HG03103 (cell line): ENCODE measurements around the gene PPP3CA.
"Not testable (repeated sequence)": the region's sequence is repeated elsewhere in the genome, so short reads cannot be mapped to it uniquely, and the experiment has no call there.

Experiments used
- ATAC-seq: cut with Tn5 transposase; IDR thresholded peaks from one replicate; pipeline ENCODE4 v1.9.1; 2021; ENCODE audit warnings: low read depth; ENCODE audit not compliant: unreplicated experiment

The PPP3CA gene

DNA sequence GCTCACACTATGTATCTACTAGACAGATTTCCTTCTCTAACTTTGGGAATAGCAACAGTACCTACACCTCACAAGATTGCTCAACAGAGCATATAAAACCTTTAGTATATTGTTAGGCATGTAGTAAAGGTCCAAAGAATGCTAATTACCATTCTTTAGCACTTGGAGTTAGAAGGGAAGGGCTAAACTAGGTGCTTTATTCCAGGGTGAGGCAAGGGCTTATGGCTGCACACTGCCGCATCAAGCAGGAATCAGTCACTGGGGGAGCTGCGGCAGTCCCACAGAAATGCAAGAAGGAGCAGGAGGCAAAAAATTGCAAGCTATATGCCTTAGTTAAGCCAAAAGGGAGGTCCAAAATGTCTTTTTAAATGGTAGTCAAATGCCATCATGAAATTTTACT, 162.7 kb downstream of the PPP3CA start:
- ATAC-seq: no peak

DNA sequence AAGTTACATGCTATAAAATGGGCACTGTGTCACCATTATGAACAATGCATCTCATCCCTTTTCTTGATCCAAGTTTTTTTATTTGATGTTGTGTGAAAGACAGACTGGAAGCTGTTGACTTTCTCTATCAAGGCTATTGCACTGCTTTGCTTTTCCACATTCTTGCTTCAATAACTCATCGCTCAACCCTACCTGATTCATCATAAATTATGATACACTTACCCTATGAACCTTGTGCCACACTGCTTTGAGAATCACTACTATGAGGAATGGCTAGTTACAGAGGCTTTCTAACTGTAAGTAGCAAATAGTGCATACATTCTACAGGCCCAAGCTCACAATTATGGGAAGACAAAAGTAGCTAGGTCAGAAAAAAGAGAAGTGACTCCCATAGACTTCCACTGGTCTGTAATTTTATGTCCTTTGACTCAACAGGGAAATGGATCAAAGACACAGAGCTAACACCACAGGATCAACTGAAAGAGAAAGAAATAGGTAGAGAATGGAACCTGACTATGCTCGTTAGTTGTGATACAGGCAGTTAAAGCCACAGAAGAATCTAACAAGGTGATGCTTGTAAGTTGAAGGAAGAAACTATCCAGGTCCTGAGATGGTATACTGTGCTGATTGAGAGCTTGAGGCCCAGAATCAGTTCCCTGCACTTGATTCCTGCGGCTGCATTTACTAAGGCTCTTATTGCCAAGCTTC, 163.5 kb downstream of the PPP3CA start:
- ATAC-seq: no peak

DNA sequence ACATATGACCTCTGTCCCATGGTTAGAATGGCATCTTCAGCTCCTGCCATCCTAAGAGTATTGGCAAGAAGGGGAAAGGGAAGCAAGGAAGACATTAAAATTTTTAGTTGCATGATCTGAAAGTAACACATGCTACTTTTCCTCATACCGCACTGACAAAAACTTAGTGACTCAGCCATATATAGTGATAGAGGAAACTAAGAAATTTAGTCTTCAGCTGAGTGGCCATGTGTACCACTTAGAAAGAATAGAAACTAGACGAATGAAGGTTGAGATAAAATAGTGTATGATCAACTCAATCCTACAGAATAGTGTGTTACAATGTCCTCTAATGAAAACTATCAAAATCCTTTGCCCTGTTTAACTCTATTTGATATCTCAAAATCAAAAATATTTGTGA, 164.1 kb downstream of the PPP3CA start:
- ATAC-seq: no peak

DNA sequence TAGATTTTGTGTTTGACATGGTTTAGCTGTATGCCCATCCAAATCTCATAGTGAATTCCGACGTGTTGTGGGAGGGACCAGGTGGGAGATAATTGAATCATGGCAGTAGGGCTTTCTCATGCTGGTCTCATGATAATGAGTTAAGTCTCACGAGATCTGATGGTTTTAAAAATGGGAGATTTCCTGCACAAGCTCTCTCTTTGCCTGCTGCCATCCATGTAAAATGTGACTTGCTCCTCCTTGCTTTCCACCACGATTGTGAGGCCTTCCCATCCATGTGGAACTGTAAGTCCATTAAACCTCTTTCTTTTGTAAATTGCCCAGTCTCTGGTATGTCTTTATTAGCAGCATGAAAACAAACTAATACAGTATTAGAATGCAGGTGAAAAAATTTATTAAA, 164.6 kb downstream of the PPP3CA start:
- ATAC-seq: not testable (repeated sequence)

DNA sequence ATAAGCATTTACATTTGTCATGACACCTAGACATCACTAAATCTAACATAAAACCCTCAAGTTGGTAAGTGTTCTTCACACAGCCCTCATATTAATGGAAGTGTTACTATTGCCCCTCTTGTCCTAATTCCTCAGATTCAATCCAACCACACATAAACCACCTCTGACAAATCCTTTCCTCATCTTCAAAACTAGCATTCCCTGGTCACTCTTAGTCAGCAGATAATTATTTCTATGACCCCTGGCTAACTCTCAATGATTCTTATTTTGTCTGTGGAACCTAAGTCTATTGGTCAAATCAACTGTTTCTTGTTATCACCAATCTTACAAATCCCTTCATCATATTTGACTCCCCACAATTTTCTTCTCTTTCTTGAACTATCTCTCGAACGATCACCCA, 168.6 kb downstream of the PPP3CA start:
- ATAC-seq: no peak

DNA sequence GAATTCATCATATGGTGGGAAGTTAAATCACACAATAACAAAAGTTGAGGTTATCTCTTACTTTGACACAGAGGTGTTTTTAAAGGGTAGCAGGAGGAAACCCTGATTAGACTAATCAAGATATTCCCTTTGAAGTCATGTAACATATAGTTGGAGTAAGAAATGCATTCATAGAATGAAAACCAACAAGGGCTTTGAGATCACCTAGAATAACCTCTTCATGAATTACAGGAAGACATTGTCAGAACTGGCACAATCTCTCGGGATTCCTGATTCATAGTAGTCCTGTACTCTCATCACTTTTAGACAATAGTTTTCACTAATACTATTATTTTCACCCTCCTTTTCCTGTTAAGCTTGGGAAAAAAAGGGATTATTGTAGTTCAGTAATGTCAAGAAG, 170.2 kb downstream of the PPP3CA start:
- ATAC-seq: no peak

DNA sequence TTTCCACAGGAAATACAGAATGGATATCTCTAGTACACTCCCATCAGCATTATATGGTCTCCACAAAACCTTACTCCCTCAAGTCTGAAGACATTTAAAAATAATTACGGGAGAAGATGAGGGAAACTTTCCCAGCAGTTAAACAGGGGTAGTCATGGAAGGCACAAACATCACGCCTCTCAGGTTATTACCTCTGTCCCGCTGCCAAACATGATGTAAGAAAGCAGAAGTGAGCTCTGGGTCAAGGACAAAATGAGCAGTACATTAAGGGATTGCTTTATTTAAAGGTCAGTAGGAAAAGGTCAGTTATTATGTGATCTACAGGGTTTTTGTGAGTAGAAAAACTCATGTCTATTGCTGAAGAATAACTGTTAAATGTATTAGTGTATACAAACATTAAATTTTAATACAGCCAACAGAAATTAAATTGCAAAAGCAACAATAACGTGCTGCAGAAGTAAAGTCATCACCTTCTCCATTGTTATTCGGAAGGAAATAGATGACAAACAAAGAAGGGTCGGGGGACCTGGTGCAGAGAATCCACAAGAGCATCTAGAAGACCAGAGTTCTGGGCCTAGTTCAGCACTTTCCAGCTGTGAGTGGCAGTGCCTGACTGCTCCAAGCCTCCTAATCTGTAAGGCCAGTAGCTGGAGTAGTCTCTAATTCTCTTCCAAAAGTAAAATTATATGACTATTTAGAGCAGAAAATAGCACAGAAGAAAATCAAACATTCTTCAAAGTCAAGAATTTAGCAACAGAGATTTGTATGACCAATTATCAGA, 171.2 kb downstream of the PPP3CA start:
- no peak for ATAC-seq

DNA sequence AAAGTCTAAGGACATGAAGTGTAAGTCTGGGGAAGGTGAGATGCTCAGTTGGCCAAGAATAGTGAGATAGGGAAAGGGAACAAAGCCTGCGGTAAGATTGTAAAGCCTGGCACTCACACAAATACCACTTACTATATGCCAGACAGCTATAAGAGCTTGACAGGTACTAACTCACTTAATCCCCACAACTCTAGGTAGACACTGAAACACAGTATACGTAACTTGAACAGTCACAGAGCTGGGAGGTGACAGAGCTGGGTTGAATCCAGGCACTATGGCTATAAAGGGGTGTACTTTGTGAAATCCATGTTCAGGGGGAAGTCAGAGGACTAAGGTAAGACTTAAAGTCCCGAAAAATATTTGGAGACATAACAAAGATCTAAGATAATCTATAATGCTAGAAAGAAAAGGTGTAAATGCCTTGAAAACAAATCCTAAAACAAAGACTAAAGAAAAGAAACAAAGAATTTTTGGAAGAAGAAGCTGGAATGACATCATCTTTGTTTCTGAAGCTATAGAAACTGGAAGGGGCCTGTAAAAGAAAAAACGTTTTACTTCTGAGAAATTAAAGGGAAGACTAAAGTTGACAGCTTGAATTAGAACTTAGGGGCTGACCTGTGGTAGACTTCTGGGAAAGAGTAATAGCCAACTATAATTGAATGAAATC, 172.5 kb downstream of the PPP3CA start:
- ATAC-seq: no peak

DNA sequence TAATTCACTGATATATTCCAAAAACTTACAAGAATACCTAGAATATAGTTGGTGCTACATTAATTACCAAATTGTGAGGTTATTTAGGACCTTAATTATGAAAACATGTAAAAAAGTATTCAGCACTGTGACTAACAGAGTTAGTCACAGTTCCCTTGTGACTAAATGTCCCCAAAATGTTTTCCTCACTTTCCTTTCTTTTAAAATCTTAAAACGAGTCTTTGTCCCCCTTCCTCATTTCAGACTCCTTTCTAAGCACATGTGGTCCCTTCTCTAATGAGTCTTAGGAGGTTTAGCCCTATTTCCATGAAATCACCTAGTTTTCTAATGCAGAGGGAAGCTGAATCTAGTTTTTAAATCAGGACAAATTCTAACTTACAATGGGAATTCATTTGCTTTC, 175.0 kb downstream of the PPP3CA start:
- no peak for ATAC-seq

DNA sequence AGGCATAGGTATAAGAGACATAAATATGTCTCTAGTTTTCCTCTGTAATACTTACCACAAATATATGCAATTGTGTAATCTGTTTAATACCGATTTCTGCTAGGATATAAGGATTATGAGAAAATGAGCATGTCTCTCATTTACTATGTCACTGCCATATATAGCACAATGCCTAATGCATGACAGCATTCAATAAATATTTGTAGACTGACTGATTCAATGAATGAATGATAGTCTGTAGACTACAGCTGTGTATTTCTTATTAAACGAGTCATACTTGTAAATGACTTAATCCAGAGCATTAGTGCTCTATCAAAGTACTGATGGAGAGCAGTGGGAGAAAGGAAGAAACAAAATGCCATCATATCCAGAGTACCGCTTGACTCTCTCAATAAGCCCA, 175.6 kb downstream of the PPP3CA start:
- ATAC-seq: no peak

DNA sequence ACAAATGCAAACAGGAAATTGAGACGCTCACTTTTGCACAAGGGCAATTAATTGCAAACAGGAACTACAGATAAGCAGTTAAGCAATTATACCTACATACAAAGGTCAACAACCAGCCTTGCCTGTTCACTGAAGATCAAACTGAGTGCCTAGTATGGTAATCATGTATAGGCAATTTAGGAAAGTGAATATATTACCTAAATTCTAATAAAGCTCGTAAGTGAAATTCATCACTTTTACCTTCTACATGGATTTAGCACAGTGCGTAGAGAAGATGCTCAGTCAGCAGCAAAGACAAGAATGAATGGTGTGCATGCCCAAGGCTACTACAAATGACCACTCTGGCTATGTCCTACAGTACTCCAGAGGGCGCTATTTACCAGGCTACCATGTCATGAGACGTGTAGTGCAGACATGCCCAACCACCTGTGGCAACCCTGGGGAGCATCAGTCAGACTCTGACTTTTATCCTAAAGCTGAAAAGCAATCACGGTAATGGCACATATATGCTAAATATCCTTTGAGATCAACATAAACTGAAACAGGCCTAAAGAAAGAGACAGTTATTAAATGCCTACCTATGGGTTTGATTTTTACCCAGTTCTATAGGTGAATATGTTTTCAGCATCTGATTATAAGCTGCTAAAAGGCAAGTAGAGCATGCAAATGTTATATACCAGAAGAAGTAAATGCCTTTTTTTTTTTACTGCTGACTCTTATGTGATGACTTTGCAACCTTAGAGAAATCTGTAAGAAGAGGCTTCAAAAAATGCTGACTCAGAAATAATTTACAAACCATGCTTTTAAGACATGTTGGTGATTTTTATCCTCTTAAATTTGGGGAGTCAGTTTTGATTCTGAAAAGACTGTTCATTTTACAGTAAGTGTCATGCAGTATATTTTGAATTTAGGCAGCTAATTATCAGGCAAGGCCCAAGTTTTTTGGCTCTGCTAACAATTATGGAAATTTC, 178.0 kb downstream of the PPP3CA start:
- peak; percentile 99 for ATAC-seq

DNA sequence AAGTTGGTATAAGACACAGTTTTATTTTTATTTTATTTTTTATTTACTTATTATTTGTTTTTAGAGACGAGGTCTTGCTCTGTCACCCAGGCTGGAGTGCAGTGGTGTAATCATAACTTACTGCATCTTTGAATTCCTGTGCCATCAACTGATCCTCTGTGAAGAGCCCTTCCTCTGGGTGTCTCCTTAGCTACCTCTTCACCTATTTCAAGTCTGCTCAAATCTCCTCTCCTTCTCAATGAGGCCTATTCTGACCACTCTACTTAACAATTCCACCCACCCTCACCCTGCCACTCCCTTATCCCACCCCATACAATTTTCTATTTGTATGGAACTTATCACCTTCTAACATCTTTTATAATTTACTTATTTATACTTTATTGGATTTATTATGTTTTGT, 183.4 kb downstream of the PPP3CA start:
- no peak for ATAC-seq

DNA sequence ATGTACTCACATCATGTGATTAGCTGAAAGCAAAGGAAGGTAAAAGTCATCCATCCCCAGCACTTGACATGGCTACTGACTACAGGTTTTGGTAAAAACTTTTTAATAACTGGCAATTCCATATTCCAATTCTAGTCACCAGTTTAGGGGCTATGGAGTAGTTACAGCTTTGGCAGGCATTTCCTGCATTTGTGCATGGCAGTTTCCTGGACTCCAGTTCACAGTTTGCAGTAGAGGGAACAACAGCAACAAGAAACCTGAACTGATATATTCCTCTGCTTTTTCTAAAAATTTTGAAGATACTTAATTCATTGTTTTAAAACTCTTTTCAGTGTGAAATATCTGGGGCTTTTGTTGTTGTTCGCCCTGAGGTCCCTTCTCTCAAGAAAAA, 184.3 kb downstream of the PPP3CA start:
- no peak for ATAC-seq

DNA sequence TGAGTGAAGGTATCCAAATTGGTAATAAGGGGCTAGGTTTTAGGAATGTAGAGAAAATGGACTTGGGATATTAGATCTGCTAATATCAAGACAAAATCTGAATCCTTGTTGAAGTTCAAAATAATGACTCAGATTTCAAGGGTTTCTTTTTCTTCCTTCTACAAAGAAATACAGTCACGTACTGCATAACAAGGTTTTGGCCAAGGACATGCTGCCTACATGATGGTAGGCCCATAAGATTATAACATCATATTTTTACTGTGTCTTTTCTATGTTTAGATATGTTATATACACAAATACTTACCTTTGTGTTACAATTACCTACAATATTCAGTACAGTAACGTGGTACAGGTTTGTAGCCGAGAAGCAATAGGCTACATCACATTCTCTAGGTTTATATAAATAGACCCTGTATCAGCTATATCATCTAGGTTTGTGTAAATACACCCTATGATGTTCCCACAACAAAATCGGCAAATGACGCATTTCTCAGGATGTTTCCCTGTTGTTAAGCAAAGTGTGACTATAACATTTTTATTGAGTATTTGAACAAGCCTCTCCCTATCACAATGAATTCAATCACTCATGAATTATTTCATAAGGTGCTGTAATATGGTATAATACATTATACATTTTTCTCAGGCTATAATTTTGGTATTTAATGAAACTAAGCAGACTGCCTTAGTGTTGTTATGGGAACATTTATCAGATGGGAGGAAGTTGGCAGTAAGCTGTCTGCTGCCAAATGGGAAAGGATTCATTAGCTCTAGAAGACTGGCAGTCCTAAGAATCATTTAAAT, 186.3 kb downstream of the PPP3CA start:
- no peak for ATAC-seq

DNA sequence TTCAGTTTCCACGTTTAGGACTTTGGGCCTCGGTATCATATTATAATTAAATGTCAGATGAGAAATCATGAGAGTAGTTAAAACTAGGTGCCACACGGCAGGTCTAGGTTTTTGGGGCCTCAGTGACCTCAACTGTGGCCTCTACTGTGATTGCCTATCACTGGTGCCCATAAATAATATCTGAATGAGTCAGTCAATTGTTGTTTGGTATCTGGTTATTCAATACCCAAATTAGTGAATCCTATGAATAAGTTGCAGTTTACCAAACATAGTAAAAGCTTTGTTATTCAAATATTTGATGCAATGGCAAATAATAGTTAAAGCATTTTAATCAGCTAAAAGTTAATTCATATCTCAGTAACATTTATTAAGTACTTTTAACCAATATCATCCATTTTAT, 188.8 kb downstream of the PPP3CA start:
- no peak for ATAC-seq

DNA sequence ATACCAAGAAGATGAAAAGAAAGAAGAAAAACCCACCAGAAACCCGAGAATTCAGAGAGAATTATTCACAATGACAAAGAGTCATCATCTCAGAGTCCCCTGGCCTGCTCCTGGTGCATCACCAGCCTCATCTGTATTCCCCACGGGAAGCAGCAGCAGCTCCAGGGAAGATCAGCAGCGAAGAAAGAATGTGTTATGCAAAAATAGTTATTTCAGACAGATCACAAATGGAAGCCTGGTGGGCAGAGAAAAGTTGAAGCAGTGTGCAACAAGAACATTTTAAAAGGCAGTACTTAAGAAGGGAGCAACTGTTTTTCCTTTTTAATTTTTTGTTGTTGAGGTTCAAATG, 189.2 kb downstream of the PPP3CA start:
- no peak for ATAC-seq

DNA sequence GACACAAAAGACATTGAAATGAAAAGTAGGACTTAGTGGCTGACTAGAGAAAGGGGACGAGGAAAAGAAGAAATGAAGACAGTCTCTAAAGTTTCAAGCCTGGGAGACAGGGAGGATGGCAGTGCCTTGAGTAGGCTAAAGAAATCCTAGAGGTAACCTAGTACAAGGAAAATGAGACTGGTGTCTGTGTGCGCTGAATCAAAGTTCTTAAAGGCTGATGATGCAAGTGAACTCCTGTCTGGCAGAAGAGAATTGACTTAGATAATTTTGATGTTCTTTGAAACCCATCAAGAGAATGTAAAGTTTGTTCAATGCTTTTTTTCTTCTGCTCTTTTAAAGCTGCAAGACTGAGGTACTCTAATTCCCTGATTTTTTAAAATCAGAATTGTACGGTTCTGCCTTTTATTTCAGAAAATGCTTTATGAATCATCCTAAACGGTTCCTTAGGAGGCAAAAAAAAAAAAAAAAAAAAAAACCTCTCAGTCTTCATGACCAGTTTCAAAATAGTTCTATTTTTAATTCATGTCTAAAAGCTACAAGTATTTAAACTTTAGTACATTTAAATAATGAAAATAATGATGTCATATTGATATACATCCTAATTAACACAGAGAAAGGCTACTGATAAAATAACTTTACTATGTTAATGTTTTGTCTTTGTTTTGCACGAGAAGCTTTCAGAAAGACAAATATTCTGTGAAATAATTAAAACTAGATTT, 189.8 kb downstream of the PPP3CA start:
- no peak for ATAC-seq

DNA sequence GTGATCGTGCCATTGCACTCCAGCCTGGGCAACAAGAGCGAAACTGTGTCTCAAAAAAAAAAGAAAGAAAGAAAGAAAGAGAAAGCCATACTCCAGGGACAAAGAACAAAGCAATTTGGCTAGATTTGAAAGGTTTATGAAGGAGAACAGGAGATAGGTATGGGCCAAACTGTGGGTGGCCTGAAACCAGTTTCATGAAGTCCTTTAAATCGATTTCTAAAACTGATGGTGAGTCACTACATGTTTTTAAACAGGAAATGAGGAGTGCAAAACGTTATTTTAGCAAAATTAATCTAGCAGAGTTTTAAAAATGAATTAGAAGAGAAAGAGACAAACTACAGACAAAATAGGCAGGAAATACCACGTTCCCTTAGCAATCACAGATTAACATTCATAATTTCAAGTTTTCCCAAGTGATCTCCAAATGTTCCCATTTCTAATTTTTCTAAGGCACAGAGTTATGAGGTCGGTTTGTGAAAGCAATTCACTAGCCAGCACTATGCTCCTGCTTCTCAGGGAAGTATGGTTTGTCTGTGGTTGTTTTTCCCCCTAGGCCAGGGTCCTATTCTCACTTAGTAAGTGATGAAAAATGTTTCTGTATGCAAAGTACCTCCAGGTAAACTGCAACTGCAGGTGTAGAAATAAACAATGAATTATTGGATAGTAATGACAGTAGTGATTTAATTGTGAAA, 190.6 kb downstream of the PPP3CA start:
- peak; percentile 54 for ATAC-seq

DNA sequence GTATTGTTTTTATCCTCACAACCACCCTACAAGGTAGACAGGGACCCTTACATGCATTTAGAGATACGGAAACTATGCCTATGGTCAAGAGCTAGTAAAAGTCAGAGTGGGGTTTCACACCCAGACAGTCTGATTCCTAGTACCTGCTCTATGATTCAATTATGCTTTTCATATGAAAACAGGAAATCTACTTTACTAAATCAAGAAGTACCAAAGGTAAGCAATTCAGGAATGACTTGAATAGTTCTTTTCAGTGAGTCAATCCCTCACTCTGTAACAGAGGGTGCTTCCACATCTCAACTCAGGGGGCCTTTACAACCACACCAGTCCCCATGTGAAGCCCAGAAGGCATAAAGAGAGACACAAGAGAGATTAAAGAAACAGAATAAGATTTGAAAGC, 191.4 kb downstream of the PPP3CA start:
- ATAC-seq: no peak
